Gastroesophageal sphincter (tissue), 4 donors: ENCODE data around the gene CSH2. TPM values are rescaled to one million over a fixed set of nuclear protein-coding genes. Genes with fewer than 3 reads are reported as not detected.

Experiments used
- ATAC-seq: fragments of 150-250 bp; one replicate; pipeline ENCODE4 v1.9.1; 2016; ENCODE audit warnings: mild to moderate bottlenecking, moderate library complexity
- H3K27ac ChIP-seq, 4 donors: fragments of 200-600 bp; sonication (generic) in 3 of 4; 1 replicate in 3 of 4; 2 replicates in 1 of 4; pipeline ENCODE4 v1.5.1; 2016 to 2019
- H3K27me3 ChIP-seq: fragments of 200-600 bp; sonication (generic); one replicate; pipeline ENCODE4 v1.5.1; 2019
- H3K36me3 ChIP-seq, 2 donors: fragments of 200-600 bp; sonication (generic); one replicate each; pipeline ENCODE4 v1.5.1; 2019; ENCODE audit warnings: control low read depth in 1 of 2
- H3K4me1 ChIP-seq, 3 donors: fragments of 200-600 bp; sonication (generic); 1 replicate in 2 of 3; 2 replicates in 1 of 3; pipeline ENCODE4 v1.5.1; 2016 to 2019; ENCODE audit warnings: control low read depth in 2 of 3
- H3K4me3 ChIP-seq, 2 donors: fragments of 200-600 bp; sonication (generic); one replicate each; pipeline ENCODE4 v1.5.1; 2019; ENCODE audit warnings: mild to moderate bottlenecking in 1 of 2, moderate library complexity in 1 of 2
- H3K9me3 ChIP-seq, 3 donors: fragments of 200-600 bp; sonication (generic); one replicate each; pipeline ENCODE4 v1.5.1; 2017 to 2019; ENCODE audit warnings: control low read depth in 2 of 3
- EP300 ChIP-seq: sonication (generic); formaldehyde crosslinking; IDR thresholded peaks from one replicate; pipeline ENCODE4 v1.6.1; 2017; ENCODE audit warnings: antibody characterized with exemption, mild to moderate bottlenecking
- POLR2A ChIP-seq, 2 donors: fragments of 450-650 bp; IDR thresholded peaks; one replicate each; pipeline ENCODE4 v1.6.1; 2017; ENCODE audit warnings: antibody characterized with exemption in 2 of 2, mild to moderate bottlenecking in 2 of 2, moderate library complexity in 1 of 2
- POLR2AphosphoS5 ChIP-seq: sonication (generic); formaldehyde crosslinking; IDR thresholded peaks from one replicate; pipeline ENCODE4 v1.6.1; 2017; ENCODE audit warnings: antibody characterized with exemption
- WGBS, 2 donors: methylation state at CpG; one replicate each; pipeline ENCODE4 v1.1.5; 2018; ENCODE audit warnings: low coverage in 1 of 2; 5-methylcytosine and 5-hydroxymethylcytosine counted together
- total RNA-seq, 4 donors: library from RNA; depleted of rRNA; stranded (reverse); fragments of >200 nt; gene quantifications; one replicate each; pipeline ENCODE4 v1.1.0, GENCODE V29; 2016
- TF ChIP-seq, protein P1 (sequence below), 4 experiments: fragments of 200-600 bp in 2 of 4; fragments of 450-650 bp in 2 of 4; sonication (generic) in 1 of 4; IDR thresholded peaks; one replicate each; pipeline ENCODE4 v1.5.1; 2017 to 2019; ENCODE audit warnings: antibody characterized with exemption in 4 of 4, mild to moderate bottlenecking in 2 of 4, moderate library complexity in 2 of 4

The CSH2 gene
- total RNA-seq, 4 donors from 2014 or later, result 0.23 TPM; not detected in 3

DNA sequence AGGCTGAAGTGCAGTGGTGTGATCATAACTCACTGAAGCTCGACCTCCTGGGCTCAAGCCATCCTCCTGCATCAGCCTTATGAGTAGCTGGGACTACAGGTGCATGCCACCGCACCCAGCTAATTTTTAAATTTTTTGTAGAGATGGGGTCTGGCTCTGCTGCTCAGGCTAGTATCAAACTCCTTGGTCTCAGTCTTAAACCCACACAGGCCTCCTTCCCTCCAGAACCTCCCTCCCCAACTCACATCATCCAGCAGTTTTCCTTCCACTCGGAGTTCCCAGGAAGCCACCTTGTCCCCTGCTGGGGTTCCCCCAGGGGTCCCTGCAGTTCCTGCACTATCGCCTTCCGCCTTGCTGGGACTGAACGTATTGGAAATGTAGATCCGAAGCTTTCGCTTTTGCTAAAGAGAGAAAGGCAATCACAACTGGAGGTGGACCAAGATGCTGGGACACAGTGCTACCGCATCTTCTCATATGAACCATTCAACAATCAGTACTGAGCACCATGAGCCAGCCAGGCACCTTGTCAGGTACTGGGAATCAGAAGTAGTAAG is 38.2 kb downstream of the CSH2 start:
- Histone ChIP-seq H3K27me3 (no peaks in the 10 kb centered on the region), H3K27ac (peak overlapping the region in 3 of 4 donors; percentile 49 to 98 (median 98)), H3K9me3 (no peaks in the 10 kb centered on the region), H3K4me1 (peaks cover 2 to 76% (median 26%) of the 10 kb centered on the region in 3 donors), H3K4me3 (no peak overlapping the region), H3K36me3 (peaks cover 0 to 76% of the 10 kb centered on the region in 2 donors)
- 85% methylated on average over 7 of the region's 9 CpGs; no CpG with 5 or more reads in 1 of the 2 donors for WGBS, 2 donors
- ATAC-seq, result no peak
- no peak for TF ChIP-seq POLR2AphosphoS5
- no peak for TF ChIP-seq POLR2A (IDR thresholded peaks at IDR 0.05)
- TF ChIP-seq, protein P1, sequence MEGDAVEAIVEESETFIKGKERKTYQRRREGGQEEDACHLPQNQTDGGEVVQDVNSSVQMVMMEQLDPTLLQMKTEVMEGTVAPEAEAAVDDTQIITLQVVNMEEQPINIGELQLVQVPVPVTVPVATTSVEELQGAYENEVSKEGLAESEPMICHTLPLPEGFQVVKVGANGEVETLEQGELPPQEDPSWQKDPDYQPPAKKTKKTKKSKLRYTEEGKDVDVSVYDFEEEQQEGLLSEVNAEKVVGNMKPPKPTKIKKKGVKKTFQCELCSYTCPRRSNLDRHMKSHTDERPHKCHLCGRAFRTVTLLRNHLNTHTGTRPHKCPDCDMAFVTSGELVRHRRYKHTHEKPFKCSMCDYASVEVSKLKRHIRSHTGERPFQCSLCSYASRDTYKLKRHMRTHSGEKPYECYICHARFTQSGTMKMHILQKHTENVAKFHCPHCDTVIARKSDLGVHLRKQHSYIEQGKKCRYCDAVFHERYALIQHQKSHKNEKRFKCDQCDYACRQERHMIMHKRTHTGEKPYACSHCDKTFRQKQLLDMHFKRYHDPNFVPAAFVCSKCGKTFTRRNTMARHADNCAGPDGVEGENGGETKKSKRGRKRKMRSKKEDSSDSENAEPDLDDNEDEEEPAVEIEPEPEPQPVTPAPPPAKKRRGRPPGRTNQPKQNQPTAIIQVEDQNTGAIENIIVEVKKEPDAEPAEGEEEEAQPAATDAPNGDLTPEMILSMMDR (IDR thresholded peaks at IDR 0.05), result no peak
- no peak for TF ChIP-seq EP300

DNA sequence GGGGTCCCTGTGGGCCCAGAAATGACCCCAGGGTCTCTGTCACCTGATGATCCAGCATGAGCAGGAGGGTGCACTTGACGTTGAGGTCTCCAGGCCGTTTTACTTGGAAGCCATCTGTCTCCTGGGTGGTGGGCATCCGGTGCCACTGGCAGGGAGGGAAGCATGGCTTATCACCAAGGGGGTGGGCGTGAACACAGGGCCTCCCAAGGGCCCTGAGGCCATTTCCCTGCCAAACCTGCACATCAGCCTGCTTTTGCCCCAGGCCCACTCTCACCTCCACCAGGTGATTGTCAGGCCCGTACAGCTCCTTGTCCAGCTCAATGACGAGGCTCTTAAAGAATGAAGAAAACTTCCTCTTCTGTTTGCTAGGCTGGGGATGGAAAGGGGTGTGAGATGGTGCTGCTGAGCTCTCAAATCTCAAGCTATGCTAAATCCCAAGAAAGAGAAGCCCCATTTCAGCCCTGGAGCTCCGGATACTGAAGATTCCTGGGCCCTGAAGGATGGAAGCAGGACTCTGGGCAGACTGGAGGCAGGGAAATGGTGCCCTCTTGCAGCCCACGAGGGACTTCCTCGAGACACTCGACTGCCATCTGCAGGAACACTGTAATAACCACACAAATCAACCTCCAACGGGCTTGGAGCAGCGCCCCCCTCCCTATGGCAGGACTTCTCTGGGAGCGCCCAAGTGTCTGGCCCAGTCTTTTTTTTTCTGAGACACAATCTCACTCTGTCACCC is 38.9 kb downstream of the CSH2 start:
- ATAC-seq, result no peak
- Histone ChIP-seq H3K36me3 (peaks cover 0 to 83% of the 10 kb centered on the region in 2 donors), H3K4me1 (peaks cover 2 to 76% (median 24%) of the 10 kb centered on the region in 3 donors), H3K4me3 (no peak overlapping the region), H3K27ac (peak overlapping the region in 3 of 4 donors; percentile 49 to 98 (median 98)), H3K9me3 (no peaks in the 10 kb centered on the region), H3K27me3 (no peaks in the 10 kb centered on the region)
- 10 to 26% methylated on average over 2 to 6 of the region's 13 CpGs for WGBS, 2 donors
- no peak for TF ChIP-seq POLR2A (IDR thresholded peaks at IDR 0.05)
- TF ChIP-seq, protein P1 (IDR thresholded peaks at IDR 0.05), result peak in 3 of 4 experiments; percentile 51 to 52 (median 51)

DNA sequence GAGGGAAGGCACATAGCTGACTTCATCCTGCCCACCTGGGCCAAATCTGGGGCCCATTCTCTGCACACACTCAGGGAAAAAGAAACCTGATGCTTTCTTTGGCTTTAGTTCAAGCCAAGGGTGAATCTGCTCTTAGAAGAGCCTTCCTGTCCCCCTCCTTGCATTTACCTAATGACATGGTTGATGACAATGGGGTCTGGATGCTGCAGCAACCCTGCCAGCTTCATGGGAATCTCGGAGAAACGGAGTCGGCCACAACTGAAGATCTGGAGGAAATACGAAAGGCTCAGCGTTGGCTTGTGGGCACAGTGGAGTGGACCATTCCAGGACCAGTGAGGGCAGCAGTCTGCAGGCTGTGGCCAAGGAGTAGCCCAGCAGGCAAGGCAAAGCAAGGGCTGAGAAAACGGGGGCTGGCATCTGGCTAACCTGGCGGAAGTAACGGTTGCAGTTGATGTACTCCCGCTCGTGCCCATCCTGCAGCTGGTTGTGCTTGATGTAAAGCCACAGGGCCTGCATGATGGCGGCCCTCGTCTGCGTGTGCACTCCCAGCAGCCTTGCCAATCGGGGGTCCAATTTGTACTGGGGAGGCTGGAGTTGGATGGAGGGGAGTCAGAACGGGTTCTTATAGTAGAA is 39.6 kb downstream of the CSH2 start:
- WGBS, 2 donors, result 76 to 79% methylated on average over 3 to 7 of the region's 15 CpGs
- Histone ChIP-seq H3K9me3 (no peaks in the 10 kb centered on the region), H3K4me1 (peaks cover 0 to 76% (median 24%) of the 10 kb centered on the region in 3 donors), H3K27ac (peak overlapping the region in 3 of 4 donors; percentile 49 to 98 (median 98)), H3K27me3 (no peaks in the 10 kb centered on the region), H3K4me3 (no peak overlapping the region), H3K36me3 (peaks cover 0 to 90% of the 10 kb centered on the region in 2 donors)
- TF ChIP-seq POLR2AphosphoS5 (no peak), EP300 (no peak), POLR2A (IDR thresholded peaks at IDR 0.05) (no peak)
- TF ChIP-seq, protein P1 (IDR thresholded peaks at IDR 0.05), result no peak
- no peak for ATAC-seq

- Histone ChIP-seq H3K27me3 (no peaks in the 10 kb centered on the region), H3K4me1 (peaks cover 0 to 76% (median 28%) of the 10 kb centered on the region in 3 donors), H3K4me3 (no peak overlapping the region), H3K9me3 (no peaks in the 10 kb centered on the region), H3K27ac (peak overlapping the region in 3 of 4 donors; percentile 9 to 98 (median 16)), H3K36me3 (peaks cover 0 to 90% of the 10 kb centered on the region in 2 donors)
- ATAC-seq, result no peak
- WGBS, 2 donors, result 67% methylated on average over 1 of the region's 14 CpGs; no CpG with 5 or more reads in 1 of the 2 donors
- TF ChIP-seq, protein P1 (IDR thresholded peaks at IDR 0.05), result no peak
- TF ChIP-seq POLR2AphosphoS5 (no peak), EP300 (no peak), POLR2A (IDR thresholded peaks at IDR 0.05) (no peak)
These were observed 40.3 kb downstream of the CSH2 start for GRCh38 chr17:63833026-63833740.
